HL-60 (cell line): ENCODE measurements around the gene INTS7.

ENCODE experiments used
- DNase-seq, 2 experiments: peaks; one replicate each; pipeline ENCODE4 v3.0.0-alpha.2; 2010 to 2020; ENCODE audit warnings: low read depth in 1 of 2, low spot score in 1 of 2
- H3K27ac ChIP-seq: fragments of 250-450 bp; sonication (Bioruptor Pico); replicated peaks from 2 replicates; pipeline ENCODE4 v1.5.1; 2020; ENCODE audit warnings: mild to moderate bottlenecking, moderate library complexity
- H3K27me3 ChIP-seq: fragments of 250-450 bp; sonication (Bioruptor Pico); 2 replicates; pipeline ENCODE4 v1.5.1; 2021; ENCODE audit warnings: mild to moderate bottlenecking, moderate library complexity; ENCODE audit not compliant: insufficient read depth, poor library complexity, severe bottlenecking
- H3K4me3 ChIP-seq: replicated peaks from 2 replicates; pipeline ENCODE4 v1.5.1; 2011; ENCODE audit warnings: mild to moderate bottlenecking, control low read depth, low read length; ENCODE audit not compliant: insufficient read depth
- GABPA ChIP-seq: IDR thresholded peaks from 2 replicates; pipeline ENCODE4 v1.6.1; 2012; ENCODE audit warnings: low read depth
- POLR2AphosphoS5 ChIP-seq: IDR thresholded peaks from 2 replicates; pipeline ENCODE4 v1.6.1; 2012; ENCODE audit warnings: low read depth
- SPI1 ChIP-seq: IDR thresholded peaks from 2 replicates; pipeline ENCODE4 v1.6.1; 2012; ENCODE audit warnings: low read depth, mild to moderate bottlenecking, borderline replicate concordance
- TF ChIP-seq, protein P1 (sequence below): IDR thresholded peaks from 2 replicates; pipeline ENCODE4 v1.6.1; 2012; ENCODE audit warnings: low read depth; ENCODE audit not compliant: insufficient replicate concordance
- TF ChIP-seq, protein P2 (sequence below): IDR thresholded peaks from one replicate; pipeline ENCODE4 v1.5.1; 2011; ENCODE audit warnings: low read length, control low read depth, inconsistent platforms; ENCODE audit not compliant: insufficient read depth

INTS7 gene

DNA sequence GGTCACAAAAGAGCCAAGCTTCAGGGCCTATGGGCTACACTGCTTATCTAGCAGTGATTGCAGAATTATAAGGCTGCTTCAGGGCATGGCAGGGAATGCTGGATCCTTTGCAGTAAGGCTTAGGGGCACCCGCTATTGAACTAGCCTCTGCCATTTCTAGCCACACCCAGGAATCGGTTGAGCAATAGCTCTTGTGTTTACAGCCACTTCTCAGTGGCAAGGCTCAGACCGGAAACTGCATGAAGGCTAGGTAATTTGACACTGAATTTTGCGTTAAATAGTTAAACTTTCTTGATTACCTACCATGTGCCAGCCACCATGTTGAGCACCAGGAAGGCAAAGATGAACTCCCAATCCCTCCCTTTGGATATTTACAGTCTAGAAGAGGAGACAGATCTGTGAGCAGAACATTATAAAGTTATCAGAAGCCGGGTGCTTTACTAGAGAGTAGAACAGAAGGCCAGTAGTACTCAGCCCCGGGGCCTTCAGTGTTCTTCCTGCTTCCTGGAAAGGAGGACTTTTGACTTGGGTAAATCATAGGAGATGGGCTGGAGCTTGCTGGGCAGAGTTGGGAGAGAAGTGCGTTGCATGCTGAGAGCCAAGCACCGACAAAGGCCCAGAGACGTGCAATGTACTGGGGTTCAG lies 106.2 kb downstream of the INTS7 start:
- TF ChIP-seq GABPA (peak; percentile 28; the same call in 1 of the 2 replicates), SPI1 (0 out of 2 replicates have a peak, but pooled peaks have one; percentile 19), POLR2AphosphoS5 (peak; percentile 42; the same call in 1 of the 2 replicates)
- TF ChIP-seq, protein P1, sequence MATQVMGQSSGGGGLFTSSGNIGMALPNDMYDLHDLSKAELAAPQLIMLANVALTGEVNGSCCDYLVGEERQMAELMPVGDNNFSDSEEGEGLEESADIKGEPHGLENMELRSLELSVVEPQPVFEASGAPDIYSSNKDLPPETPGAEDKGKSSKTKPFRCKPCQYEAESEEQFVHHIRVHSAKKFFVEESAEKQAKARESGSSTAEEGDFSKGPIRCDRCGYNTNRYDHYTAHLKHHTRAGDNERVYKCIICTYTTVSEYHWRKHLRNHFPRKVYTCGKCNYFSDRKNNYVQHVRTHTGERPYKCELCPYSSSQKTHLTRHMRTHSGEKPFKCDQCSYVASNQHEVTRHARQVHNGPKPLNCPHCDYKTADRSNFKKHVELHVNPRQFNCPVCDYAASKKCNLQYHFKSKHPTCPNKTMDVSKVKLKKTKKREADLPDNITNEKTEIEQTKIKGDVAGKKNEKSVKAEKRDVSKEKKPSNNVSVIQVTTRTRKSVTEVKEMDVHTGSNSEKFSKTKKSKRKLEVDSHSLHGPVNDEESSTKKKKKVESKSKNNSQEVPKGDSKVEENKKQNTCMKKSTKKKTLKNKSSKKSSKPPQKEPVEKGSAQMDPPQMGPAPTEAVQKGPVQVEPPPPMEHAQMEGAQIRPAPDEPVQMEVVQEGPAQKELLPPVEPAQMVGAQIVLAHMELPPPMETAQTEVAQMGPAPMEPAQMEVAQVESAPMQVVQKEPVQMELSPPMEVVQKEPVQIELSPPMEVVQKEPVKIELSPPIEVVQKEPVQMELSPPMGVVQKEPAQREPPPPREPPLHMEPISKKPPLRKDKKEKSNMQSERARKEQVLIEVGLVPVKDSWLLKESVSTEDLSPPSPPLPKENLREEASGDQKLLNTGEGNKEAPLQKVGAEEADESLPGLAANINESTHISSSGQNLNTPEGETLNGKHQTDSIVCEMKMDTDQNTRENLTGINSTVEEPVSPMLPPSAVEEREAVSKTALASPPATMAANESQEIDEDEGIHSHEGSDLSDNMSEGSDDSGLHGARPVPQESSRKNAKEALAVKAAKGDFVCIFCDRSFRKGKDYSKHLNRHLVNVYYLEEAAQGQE, result peak; percentile 25
- TF ChIP-seq, protein P2, sequence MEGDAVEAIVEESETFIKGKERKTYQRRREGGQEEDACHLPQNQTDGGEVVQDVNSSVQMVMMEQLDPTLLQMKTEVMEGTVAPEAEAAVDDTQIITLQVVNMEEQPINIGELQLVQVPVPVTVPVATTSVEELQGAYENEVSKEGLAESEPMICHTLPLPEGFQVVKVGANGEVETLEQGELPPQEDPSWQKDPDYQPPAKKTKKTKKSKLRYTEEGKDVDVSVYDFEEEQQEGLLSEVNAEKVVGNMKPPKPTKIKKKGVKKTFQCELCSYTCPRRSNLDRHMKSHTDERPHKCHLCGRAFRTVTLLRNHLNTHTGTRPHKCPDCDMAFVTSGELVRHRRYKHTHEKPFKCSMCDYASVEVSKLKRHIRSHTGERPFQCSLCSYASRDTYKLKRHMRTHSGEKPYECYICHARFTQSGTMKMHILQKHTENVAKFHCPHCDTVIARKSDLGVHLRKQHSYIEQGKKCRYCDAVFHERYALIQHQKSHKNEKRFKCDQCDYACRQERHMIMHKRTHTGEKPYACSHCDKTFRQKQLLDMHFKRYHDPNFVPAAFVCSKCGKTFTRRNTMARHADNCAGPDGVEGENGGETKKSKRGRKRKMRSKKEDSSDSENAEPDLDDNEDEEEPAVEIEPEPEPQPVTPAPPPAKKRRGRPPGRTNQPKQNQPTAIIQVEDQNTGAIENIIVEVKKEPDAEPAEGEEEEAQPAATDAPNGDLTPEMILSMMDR, result no peak
- Histone ChIP-seq H3K27ac (peak overlapping the region; percentile 75), H3K27me3 (no peaks in the 10 kb centered on the region), H3K4me3 (no peak overlapping the region)
- peak; percentile 60 to 88 for DNase-seq

DNA sequence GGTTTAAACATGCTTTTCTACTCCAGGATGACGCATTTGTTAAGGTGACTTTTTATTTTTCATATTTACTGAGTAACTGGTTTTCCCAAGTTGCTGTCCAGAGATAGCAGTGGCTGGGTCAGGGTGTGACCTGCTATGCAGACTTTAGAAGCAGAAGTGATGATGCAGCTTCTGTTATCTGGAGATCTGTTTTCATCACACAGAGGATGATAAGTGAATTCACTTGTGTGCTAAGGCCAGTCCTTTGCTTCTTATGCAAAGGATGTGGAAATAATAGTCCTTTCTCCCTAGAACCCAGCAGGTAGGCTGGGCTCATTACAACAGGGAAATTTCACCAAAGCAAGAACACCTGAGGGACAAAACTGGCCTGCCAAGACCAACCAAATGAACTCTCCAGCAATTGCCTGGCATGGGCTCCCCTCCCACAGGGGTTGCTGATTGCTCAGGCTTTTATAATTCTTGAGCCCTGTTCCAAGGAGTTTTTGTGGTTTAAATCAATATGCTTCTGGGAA lies 107.0 kb downstream of the INTS7 start:
- peak in 1 of 2 experiments; percentile 60 for DNase-seq
- TF ChIP-seq POLR2AphosphoS5 (no peak), GABPA (no peak), SPI1 (no peak)
- TF ChIP-seq, protein P1, result no peak
- TF ChIP-seq, protein P2, result no peak
- H3K27ac ChIP-seq, result peak overlapping the region; percentile 75
- no peak overlapping the region for H3K4me3 ChIP-seq
- no peaks in the 10 kb centered on the region for H3K27me3 ChIP-seq

DNA sequence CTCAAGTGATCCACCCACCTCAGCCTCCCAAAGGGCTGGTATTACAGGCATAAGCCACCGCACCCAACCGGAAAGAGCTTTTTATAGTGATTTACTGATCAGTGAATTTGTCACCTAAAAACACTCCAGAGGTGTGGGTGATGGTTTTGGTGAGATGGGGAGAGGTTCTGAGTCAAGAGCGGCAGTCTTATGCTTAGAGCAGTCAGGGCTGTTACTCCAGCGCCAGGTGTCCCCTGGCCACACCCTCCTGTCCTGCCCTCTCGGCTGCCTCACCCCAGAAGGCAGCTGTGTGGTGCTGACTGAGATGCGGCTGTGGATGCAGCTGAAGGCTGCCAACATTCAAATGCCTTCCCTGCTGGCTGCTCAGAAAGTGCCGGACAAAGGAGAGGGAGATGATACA lies 110.3 kb downstream of the INTS7 start:
- no peak for TF ChIP-seq GABPA
- no peak for TF ChIP-seq SPI1
- no peak for TF ChIP-seq POLR2AphosphoS5
- TF ChIP-seq, protein P2, result no peak
- Histone ChIP-seq H3K27me3 (no peaks in the 10 kb centered on the region), H3K27ac (no peak overlapping the region), H3K4me3 (no peak overlapping the region)
- no peak for DNase-seq
